GM12878 (cell line): ENCODE measurements around the gene MAST4. TPM values are rescaled to one million over a fixed set of nuclear protein-coding genes. Genes with fewer than 3 reads are reported as not detected.

Experiments
- CHD1 ChIP-seq: IDR thresholded peaks from 2 replicates; pipeline ENCODE4 v1.6.1; 2012; ENCODE audit warnings: low read depth, low read length, improper control_type of control experiment
- CREM ChIP-seq: IDR thresholded peaks from 2 replicates; pipeline ENCODE4 v1.6.1; 2014; ENCODE audit warnings: antibody characterized with exemption, low read depth
- DPF2 ChIP-seq: fragments of 450-650 bp; IDR thresholded peaks from 2 replicates; pipeline ENCODE4 v1.6.1; 2017; ENCODE audit warnings: mild to moderate bottlenecking
- E4F1 ChIP-seq: fragments of 450-650 bp; IDR thresholded peaks from 2 replicates; pipeline ENCODE4 v1.6.1; 2018; ENCODE audit warnings: borderline replicate concordance, mild to moderate bottlenecking; ENCODE audit not compliant: partially characterized antibody
- EP300 ChIP-seq, 2 experiments: fragments of 150-350 bp in 1 of 2; IDR thresholded peaks; 2 replicates each; pipeline ENCODE4 v1.6.1; 2011 to 2012; ENCODE audit warnings: low read depth in 2 of 2, low read length in 2 of 2, borderline replicate concordance in 1 of 2, improper control_type of control experiment in 1 of 2, inconsistent platforms in 1 of 2; ENCODE audit not compliant: control insufficient read depth in 1 of 2
- EZH2 ChIP-seq: IDR thresholded peaks from 2 replicates; pipeline ENCODE4 v1.6.1; 2012; ENCODE audit warnings: low read depth, mild to moderate bottlenecking, control low read depth, inconsistent platforms, low read length, borderline replicate concordance; ENCODE audit not compliant: control insufficient read depth
- IKZF2 ChIP-seq, 2 experiments: fragments of 450-650 bp; IDR thresholded peaks; 2 replicates each; pipeline ENCODE4 v1.6.1; 2017; ENCODE audit warnings: mild to moderate bottlenecking in 2 of 2, moderate library complexity in 2 of 2
- MEF2A ChIP-seq: IDR thresholded peaks from 2 replicates; pipeline ENCODE4 v1.6.1; 2011; ENCODE audit warnings: low read depth, mild to moderate bottlenecking, low read length, moderate library complexity; ENCODE audit not compliant: insufficient read depth
- NR2C2 ChIP-seq: IDR thresholded peaks from 2 replicates; pipeline ENCODE4 v1.6.1; 2011; ENCODE audit warnings: borderline replicate concordance, low read depth; ENCODE audit not compliant: control insufficient read depth, insufficient read length
- NRF1 ChIP-seq: conservative IDR thresholded peaks from 2 replicates; pipeline ENCODE4 v1.6.1; 2011; ENCODE audit warnings: mild to moderate bottlenecking, low read depth, low read length, improper control_type of control experiment
- PAX8 ChIP-seq: fragments of 450-650 bp; IDR thresholded peaks from 2 replicates; pipeline ENCODE4 v1.6.1; 2017; ENCODE audit warnings: mild to moderate bottlenecking, moderate library complexity
- POLR2A ChIP-seq: IDR thresholded peaks from 2 replicates; pipeline ENCODE4 v1.6.1; 2011; ENCODE audit warnings: low read depth, mild to moderate bottlenecking, low read length
- RB1 ChIP-seq: fragments of 450-650 bp; formaldehyde crosslinking; IDR thresholded peaks from 2 replicates; pipeline ENCODE4 v1.6.1; 2017; ENCODE audit warnings: mild to moderate bottlenecking, borderline replicate concordance
- RCOR1 ChIP-seq: conservative IDR thresholded peaks from 2 replicates; pipeline ENCODE4 v1.6.1; 2012; ENCODE audit warnings: low read depth, low read length, improper control_type of control experiment
- SKIL ChIP-seq: fragments of 450-650 bp; IDR thresholded peaks from 2 replicates; pipeline ENCODE4 v1.6.1; 2017; ENCODE audit warnings: mild to moderate bottlenecking, low read depth, inconsistent platforms; ENCODE audit not compliant: poor library complexity, severe bottlenecking
- SPI1 ChIP-seq: IDR thresholded peaks from 2 replicates; pipeline ENCODE4 v1.6.1; 2011; ENCODE audit warnings: low read depth, mild to moderate bottlenecking, low read length, moderate library complexity, borderline replicate concordance; ENCODE audit not compliant: insufficient read depth
- SREBF2 ChIP-seq: IDR thresholded peaks from 2 replicates; pipeline ENCODE4 v1.6.1; 2012; ENCODE audit warnings: mild to moderate bottlenecking, low read length
- TAF1 ChIP-seq: IDR thresholded peaks from 2 replicates; pipeline ENCODE4 v1.6.1; 2011; ENCODE audit warnings: mild to moderate bottlenecking, low read depth, low read length, borderline replicate concordance
- ZBTB4 ChIP-seq: fragments of 450-650 bp; formaldehyde crosslinking; IDR thresholded peaks from 2 replicates; pipeline ENCODE4 v1.4.0; 2022; ENCODE audit warnings: mild to moderate bottlenecking, moderate library complexity
- polyA plus RNA-seq, 11 experiments: library from polyadenylated mRNA; depleted of rRNA in 4 of 11; unstranded in 6 of 11; stranded (reverse) in 5 of 11; fragments of >200 nt; fragmentation: Nextera tagmentation in 4 of 11; fragmentation: Illumina TruSeq in 1 of 11; extraction: Ambion mirVana in 4 of 11; extraction: Trizol in 1 of 11; gene quantifications; 1 replicate in 1 of 11; 2 replicates in 10 of 11; pipeline versions ENCODE4 v1.2.1 to v1.2.3, GENCODE V29; 2011 to 2016; ENCODE audit warnings: inconsistent platforms in 2 of 11, missing spikeins in 2 of 11, low read depth in 1 of 11
- total RNA-seq, 4 experiments: library from RNA; depleted of rRNA in 3 of 4; stranded (reverse); fragments of >200 nt in 3 of 4; fragmentation: Illumina TruSeq in 1 of 4; extraction: Trizol in 1 of 4; gene quantifications; 2 replicates each; pipeline versions ENCODE4 v1.2.1 to v1.2.3, GENCODE V29; 2013 to 2021

MAST4 gene
- total and polyA plus RNA-seq, 10 of the 15 experiments (the other 5 are each of a cell fraction or from before 2014, with no cell fraction given): 0.02 to 1.6 (median 0.29) TPM; not detected in 1

- TF ChIP-seq SKIL (no peak), E4F1 (no peak), NR2C2 (no peak), EP300 (IDR thresholded peaks at IDR 0.05; ENCODE audit: borderline replicate concordance in 1 of 2, control insufficient read depth in 1 of 2, low read depth in 2 of 2, low read length in 2 of 2) (peak in 1 of 2 experiments; percentile 67; a peak in 1 of 4 replicates), PAX8 (no peak), MEF2A (0 out of 2 replicates have a peak, but pooled peaks have one; percentile 13), TAF1 (no peak), EZH2 (no peak), CREM (peak; percentile 79), ZBTB4 (CRISPR knock-in tag) (no peak), SREBF2 (no peak), IKZF2 (IDR thresholded peaks at IDR 0.05) (peak; percentile 60 to 78; a peak in 3 of 4 replicates), RCOR1 (no peak), NRF1 (no peak), DPF2 (peak; percentile 90), SPI1 (peak; percentile 98), RB1 (no peak), CHD1 (no peak), POLR2A (peak; percentile 54; the same call in 1 of the 2 replicates)
These were observed 619.6 kb downstream of the MAST4 start (continued) for GRCh38 chr5:67215519-67216471.
